ENCODE data around the gene NWD2. TPM values are rescaled to one million over a fixed set of nuclear protein-coding genes. Genes with fewer than 3 reads are reported as not detected.

The NWD2 gene
- polyA plus RNA-seq, 1 donor (not counting 4 experiments of a cell fraction or from before 2014, with no cell fraction given): 0.10 TPM

GRCh38 chr4:37470245-37470644, 225.7 kb downstream of the NWD2 start:
- no peak overlapping the region for H3K4me3 ChIP-seq (ENCODE audit: control insufficient read depth in 2 of 3, extremely low read depth in 1 of 3, insufficient read depth in 2 of 3, low read depth in 1 of 3, low read length in 3 of 3)
- peaks cover 3% of the 10 kb centered on the region for H3K27me3 ChIP-seq (ENCODE audit: control insufficient read depth, extremely low read depth, insufficient read depth, low read length)
- H3K9me3 ChIP-seq (ENCODE audit: control insufficient read depth, low read depth, low read length): no peaks in the 10 kb centered on the region
- H3K4me1 ChIP-seq (ENCODE audit: control insufficient read depth, extremely low read depth, insufficient read depth, low read length): no peaks in the 10 kb centered on the region
- no peak overlapping the region for H3K27ac ChIP-seq (ENCODE audit: control insufficient read depth, insufficient read depth, low read length)
- no peak for DNase-seq (ENCODE audit: low read depth, low spot score)
- H3K9me1 ChIP-seq (ENCODE audit: control insufficient read depth, extremely low read depth, insufficient read depth, low read length): no peaks in the 10 kb centered on the region
- H3K79me2 ChIP-seq (ENCODE audit: control insufficient read depth, insufficient read depth, low read length): no peaks in the 10 kb centered on the region
- FAIRE-seq: no peak
- H2AFZ ChIP-seq (ENCODE audit: control insufficient read depth, low read length): no peak overlapping the region
- H3K4me2 ChIP-seq (ENCODE audit: control insufficient read depth, extremely low read depth, insufficient read depth, low read depth, low read length): no peak overlapping the region
- no peaks in the 10 kb centered on the region for H3K36me3 ChIP-seq (ENCODE audit: control insufficient read depth in 2 of 2, extremely low read depth in 1 of 2, insufficient read depth in 2 of 2, low read length in 2 of 2)
- TF ChIP-seq CTCF (optimal IDR thresholded peaks at IDR 0.05 in 1 of 3, IDR thresholded peaks at IDR 0.05 in 1 of 3, conservative IDR thresholded peaks at IDR 0.05 in 1 of 3; ENCODE audit: extremely low read depth in 1 of 3, insufficient read depth in 2 of 3, low read length in 3 of 3) (no peak), EZH2 (IDR thresholded peaks at IDR 0.05; ENCODE audit: low read length) (no peak)
- no peak overlapping the region for H3K9ac ChIP-seq (ENCODE audit: control insufficient read depth, extremely low read depth, insufficient read depth, low read length)
- dilution Hi-C loops (cut with MboI; ENCODE audit: extremely low pct_ligation_motif_present, low sequenced_read_pairs): no loop called here
- no peaks in the 10 kb centered on the region for H4K20me1 ChIP-seq (ENCODE audit: control insufficient read depth, extremely low read depth, insufficient read depth, low read length)

GRCh38 chr4:37471093-37471492, 226.6 kb downstream of the NWD2 start:
- Histone ChIP-seq H3K79me2 (ENCODE audit: control insufficient read depth, insufficient read depth, low read length) (no peaks in the 10 kb centered on the region), H4K20me1 (ENCODE audit: control insufficient read depth, extremely low read depth, insufficient read depth, low read length) (no peaks in the 10 kb centered on the region), H3K27me3 (ENCODE audit: control insufficient read depth, extremely low read depth, insufficient read depth, low read length) (peaks cover 3% of the 10 kb centered on the region), H3K4me3 (ENCODE audit: control insufficient read depth in 2 of 3, extremely low read depth in 1 of 3, insufficient read depth in 2 of 3, low read depth in 1 of 3, low read length in 3 of 3) (no peak overlapping the region), H3K36me3 (ENCODE audit: control insufficient read depth in 2 of 2, extremely low read depth in 1 of 2, insufficient read depth in 2 of 2, low read length in 2 of 2) (no peaks in the 10 kb centered on the region), H3K9me1 (ENCODE audit: control insufficient read depth, extremely low read depth, insufficient read depth, low read length) (no peaks in the 10 kb centered on the region), H3K4me2 (ENCODE audit: control insufficient read depth, extremely low read depth, insufficient read depth, low read depth, low read length) (no peak overlapping the region), H2AFZ (ENCODE audit: control insufficient read depth, low read length) (no peak overlapping the region), H3K27ac (ENCODE audit: control insufficient read depth, insufficient read depth, low read length) (no peak overlapping the region), H3K9ac (ENCODE audit: control insufficient read depth, extremely low read depth, insufficient read depth, low read length) (no peak overlapping the region), H3K4me1 (ENCODE audit: control insufficient read depth, extremely low read depth, insufficient read depth, low read length) (no peaks in the 10 kb centered on the region), H3K9me3 (ENCODE audit: control insufficient read depth, low read depth, low read length) (no peaks in the 10 kb centered on the region)
- dilution Hi-C loops (cut with MboI; ENCODE audit: extremely low pct_ligation_motif_present, low sequenced_read_pairs): no loop called here
- FAIRE-seq: no peak
- TF ChIP-seq CTCF (optimal IDR thresholded peaks at IDR 0.05 in 1 of 3, IDR thresholded peaks at IDR 0.05 in 1 of 3, conservative IDR thresholded peaks at IDR 0.05 in 1 of 3; ENCODE audit: extremely low read depth in 1 of 3, insufficient read depth in 2 of 3, low read length in 3 of 3): no peak
- no peak for TF ChIP-seq EZH2 (IDR thresholded peaks at IDR 0.05; ENCODE audit: low read length)
- DNase-seq (ENCODE audit: low read depth, low spot score): no peak

Data from keratinocyte (primary cell).